NCI-H1436 (cell line): ENCODE data around the gene PMPCA.

Experiments
- DNase-seq: peaks from one replicate; lab custom pipeline; 2025; lab: John Stamatoyannopoulos, UW

PMPCA gene

DNA sequence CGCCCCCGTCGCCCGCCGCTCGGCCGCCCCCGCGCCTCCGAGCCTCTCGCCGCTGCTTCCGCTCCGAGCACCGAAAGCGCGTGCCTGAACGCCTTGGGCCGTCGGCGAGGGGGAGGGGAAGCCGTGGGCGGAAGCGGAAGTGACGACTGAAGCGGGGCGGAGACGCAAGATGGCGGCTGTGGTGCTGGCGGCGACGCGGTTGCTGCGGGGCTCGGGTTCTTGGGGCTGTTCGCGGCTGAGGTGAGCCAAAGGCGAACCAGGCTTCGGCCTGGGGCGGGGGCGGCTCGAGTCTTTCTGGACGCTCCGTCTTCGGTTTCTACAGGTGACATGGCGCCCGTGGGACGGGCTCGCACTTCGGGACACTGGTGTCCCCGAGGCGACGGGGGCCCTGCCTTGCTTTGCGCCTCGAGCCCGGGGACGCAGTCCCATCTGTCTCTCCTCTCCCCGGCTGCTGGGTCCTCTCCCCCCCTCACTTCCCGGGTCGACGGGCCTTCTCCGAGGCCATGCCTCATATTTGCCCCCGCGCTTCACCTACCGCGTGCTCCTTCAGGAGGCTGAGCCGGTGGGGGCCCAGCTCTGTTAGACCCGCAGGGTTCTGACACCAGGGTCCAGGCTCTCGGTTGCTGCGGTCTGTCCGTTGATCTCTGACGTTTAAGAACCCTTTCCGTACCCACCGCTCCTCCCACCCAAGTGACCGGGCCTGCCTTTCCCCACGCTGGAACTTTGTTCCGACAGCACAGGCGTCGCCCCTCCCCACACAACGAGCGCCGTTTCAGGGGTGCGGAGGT lies at the start of gene PMPCA, which contains the start of gene ENTR1:
PMPCA (plus strand) TSS at position 159 of the 788 bp plus-strand sequence; CDS start at position 170, 11 bp downstream.
ENTR1 (minus strand) TSS at position 115 of the 788 bp plus-strand sequence. CDS start 217 bp downstream, outside the sequence.
- DNase-seq = peak; percentile 83

- DNase-seq = no peak
These were observed 49.3 kb upstream of the PMPCA start for GRCh38 chr9:136361047-136361753.

- DNase-seq = no peak
These were observed 48.6 kb upstream of the PMPCA start for GRCh38 chr9:136361754-136362449.

DNA sequence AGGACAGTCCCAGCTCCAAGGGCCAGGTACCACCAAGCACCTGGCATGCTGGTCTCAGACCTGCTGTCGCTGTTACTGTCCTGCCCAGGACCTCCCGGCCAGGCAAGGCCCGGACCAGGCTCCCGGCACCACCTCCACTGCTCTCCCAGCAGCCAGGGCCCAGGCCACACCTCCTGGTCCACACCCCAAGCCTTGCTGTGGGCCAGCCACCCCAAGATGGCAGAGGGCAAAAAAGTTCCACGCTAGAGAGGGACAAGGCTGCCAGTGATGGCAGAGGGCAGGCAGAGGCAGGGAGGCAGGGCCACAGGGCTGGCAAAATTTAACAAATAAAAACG lies 48.0 kb upstream of the PMPCA start:
- no peak for DNase-seq

DNA sequence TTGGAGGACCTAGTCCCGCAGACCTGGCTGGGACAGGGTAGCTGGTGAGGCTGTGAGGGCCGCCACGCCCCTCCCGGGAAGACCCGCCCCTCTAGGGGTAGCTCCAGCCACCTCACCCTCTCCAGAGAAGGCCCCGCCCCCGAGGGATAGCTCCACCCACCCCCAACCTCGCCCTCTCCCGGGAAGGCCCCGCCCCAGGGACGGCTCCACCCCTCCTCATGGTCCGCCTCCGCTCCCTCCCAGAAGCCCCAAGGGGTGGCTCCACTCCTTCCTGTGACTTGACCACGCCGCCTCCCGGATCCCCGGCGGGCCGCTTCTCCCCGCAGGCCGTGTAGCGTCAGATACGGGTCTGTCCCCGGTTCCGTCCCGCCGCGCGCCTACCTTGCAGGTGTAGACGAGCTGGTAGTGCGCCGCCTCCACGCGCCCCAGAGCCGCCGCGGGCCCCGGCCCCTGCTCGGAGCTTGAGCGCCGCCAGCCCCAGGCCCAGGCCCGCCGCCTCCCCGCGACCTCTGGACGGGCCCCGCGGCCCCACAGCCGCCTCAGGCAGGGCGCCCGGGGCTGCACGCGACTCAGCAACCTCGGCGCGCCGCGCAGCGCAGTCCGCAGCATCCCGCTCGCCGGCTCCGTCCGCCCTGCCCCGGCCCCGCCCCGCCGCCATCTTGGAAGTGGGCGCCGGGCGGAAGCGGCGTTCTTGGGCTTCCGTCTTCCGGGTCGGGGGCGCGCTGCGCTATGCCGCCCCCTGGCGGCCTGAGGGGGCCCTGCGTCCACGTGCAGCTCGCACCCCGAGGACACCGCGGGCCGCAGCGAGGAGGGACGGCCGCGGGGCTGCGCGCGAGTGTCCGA lies 47.1 kb upstream of the PMPCA start, which contains the start of gene DNLZ:
DNLZ (minus strand) TSS at position 639 of the 843 bp plus-strand sequence; CDS start at position 609, 30 bp downstream.
- peak; percentile 93 for DNase-seq

GRCh38 chr9:136363949-136364748 lies 46.3 kb upstream of the PMPCA start:
- no peak for DNase-seq

GRCh38 chr9:136364942-136365774 lies 45.3 kb upstream of the PMPCA start:
- DNase-seq = no peak

DNA sequence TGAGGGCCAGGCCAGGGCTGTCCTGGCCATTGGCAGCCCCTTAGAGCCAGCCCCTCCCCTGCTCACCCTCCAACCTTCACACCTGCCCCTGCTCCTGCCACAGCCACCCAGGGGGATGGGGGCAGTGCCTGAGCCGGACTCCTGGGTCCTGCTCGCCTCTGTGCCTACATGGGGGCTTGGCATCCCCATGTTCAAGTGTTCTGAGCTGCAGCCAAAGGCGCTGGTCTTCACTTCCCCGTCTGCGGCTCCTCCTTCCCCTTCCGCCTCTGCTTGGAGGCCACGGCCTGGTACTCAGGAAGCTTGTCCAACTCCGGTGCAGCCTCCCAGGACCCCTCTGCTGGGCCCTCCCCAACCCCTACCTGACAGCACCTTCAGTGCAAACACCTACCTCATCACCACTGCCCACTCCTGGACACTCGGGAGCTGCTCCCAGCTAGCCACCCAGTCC lies 44.7 kb upstream of the PMPCA start:
- no peak for DNase-seq

GRCh38 chr9:136366826-136367225 lies 43.6 kb upstream of the PMPCA start:
- no peak for DNase-seq

GRCh38 chr9:136367296-136368145 lies 42.9 kb upstream of the PMPCA start:
- no peak for DNase-seq

- no peak for DNase-seq
These were observed 42.3 kb upstream of the PMPCA start for GRCh38 chr9:136368190-136368589.

GRCh38 chr9:136370037-136370436 lies 40.4 kb upstream of the PMPCA start:
- DNase-seq = no peak

DNA sequence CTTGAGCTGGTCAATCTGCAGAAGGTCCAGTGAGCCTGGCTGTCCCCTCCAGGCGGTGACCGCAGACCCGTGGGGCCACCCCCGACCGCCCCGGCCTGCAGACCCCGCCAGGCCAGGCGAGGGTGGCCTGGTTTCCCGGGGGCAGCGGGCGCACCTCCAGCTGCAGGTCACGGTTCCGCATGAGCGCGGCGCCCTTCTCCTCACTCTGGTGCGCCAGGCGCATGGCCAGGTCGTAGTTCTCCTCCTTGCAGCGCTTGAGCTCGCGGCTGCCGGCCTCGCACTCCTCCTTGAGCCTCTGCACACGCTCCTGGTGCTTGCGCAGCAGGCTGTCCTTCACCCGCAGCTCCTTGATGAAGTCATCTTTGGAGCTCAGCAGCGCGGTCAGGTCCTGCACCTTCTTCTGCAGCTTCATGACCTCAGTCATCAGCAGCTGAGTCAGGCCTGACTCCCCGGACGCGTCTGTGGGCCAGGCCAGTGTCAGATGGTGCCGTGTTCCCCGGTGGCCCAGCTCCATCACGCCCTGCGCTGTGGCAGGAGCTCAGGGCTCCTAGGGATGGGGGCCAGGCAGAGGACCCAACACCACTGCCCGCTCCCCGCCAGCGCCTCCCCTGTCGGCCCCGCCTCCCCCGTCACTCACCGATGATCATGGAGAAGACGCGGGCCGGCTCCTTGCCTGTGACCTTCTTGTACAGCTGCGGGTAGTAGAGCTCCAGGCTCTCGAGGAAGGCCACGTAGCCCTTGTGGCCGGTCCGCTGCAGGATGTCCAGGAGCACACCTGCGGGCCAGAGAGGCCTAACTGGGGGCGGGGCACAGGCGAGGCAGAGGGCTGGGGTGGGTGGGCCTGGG lies 39.5 kb upstream of the PMPCA start:
- no peak for DNase-seq

DNA sequence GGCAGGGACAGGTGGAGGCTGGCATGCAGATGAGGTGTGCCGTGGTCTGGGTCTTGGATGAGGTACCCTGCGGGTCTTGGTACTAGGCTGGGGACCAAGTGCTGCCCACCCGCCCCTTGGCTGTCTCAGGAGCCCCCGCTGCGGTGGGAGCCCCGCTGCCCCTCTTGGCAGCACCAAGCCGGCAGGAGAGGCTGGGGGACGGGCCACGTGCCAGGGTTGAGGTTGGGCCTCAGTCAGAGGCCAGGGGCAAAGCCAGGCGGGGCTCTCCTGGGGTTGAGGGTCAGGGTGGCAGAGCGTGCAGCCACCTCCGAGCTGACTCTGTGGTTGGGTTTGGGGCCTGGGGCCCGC lies 39.0 kb upstream of the PMPCA start:
- DNase-seq = no peak

GRCh38 chr9:136372006-136372405 lies 38.5 kb upstream of the PMPCA start:
- no peak for DNase-seq

DNA sequence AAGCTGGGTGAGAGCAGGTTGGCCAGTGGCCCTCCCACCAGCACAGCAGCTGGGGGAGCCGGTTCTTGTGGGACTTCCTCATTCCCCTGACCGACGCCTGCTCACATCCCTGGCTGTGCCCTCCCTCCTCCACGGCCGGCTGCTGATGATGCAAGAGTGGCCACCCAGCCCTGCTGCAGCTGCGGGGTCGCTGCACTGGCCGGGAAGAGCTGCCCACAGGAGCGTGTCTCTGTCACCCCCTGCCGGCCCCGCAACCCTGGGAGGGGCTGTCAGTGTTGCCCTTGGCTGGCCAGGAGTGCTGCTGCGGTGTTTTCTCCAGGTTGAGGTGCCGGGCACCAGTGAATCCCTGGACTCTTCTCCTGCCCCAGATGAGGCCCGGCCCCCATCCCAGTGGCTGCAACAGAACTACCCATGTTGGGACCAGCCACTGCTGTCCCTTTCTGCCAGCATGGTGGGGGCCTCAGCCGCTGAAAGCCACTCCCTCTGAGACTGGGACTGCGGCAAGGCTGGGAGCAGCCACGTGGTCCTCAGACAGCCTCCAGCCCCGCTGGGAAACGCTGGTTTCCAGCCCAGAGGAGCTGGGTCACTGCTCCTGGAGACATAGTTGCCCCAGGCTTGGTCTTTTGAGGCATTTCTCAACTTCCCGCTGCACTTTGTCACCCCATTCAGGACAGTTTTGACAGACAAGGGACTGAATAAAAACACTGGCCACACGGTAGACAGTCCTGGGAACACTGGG lies 37.7 kb upstream of the PMPCA start:
- DNase-seq = no peak
